ENCODE data around the gene PLCXD1. TPM values are rescaled to one million over a fixed set of nuclear protein-coding genes. Genes with fewer than 3 reads are reported as not detected.
"Not testable (repeated sequence)": the region's sequence is repeated elsewhere in the genome, so short reads cannot be mapped to it uniquely, and the experiment has no call there.

PLCXD1 gene
- total RNA-seq, 1 donor from 2014 or later: 2.0 TPM

DNA sequence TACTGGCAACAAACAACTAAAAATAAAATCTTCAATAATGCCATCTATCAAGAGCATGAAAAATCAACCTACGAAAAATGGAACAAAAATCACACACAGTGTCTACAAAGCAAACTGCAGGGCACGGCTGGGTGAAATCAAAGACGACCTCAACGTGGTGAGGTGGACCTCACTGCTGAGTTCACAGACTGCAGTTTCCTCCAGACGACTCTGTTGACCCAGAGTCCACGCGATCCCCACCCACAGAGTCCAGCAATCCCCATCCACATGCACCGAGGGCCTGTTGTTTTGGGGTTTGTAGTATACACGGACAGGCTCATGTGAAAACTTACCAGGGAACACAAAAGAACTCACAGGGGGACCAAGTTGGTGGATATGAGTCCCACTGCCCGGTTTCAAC is 68.5 kb downstream of the PLCXD1 start:
- DNase-seq (ENCODE audit: low read depth): no peak

DNA sequence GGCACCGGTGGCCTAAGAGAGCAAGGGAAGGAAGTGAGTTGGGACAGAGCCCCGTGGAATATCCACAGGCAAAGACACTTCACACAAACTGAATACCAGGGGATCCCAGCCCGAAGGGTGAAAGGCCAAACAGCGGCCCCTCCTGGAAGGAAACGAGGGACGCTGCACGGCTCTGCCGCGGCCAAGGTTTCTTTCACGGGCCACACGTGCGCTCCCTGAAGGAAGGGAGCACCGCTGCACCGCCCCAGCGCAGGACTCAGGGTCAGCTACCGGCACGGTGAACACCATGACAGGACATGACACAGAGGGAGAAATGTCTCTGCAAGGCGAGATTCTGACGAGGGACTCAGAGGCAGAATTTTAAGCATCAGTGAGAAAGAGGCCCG is 69.0 kb downstream of the PLCXD1 start:
- no peak for DNase-seq (ENCODE audit: low read depth)

- no peak for DNase-seq (ENCODE audit: low read depth)
Observed at GRCh38 chrX:350534-351323, 69.5 kb downstream of the PLCXD1 start.

DNA sequence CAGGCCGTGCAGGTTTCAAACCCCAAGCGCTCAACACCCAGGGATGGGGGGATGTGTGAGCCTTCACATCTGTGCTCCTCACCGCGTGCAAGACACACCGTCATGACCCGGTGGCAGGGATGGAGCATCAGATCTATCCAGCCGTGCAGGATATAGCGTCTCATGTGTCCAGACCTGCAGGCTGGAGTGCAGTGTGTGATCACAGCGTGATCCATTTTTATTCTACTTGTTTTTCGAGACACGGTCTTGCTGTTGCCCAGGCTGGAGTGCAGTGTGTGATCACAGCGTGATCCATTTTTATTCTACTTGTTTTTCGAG is 70.1 kb downstream of the PLCXD1 start:
- DNase-seq (ENCODE audit: low read depth): not testable (repeated sequence)

DNA sequence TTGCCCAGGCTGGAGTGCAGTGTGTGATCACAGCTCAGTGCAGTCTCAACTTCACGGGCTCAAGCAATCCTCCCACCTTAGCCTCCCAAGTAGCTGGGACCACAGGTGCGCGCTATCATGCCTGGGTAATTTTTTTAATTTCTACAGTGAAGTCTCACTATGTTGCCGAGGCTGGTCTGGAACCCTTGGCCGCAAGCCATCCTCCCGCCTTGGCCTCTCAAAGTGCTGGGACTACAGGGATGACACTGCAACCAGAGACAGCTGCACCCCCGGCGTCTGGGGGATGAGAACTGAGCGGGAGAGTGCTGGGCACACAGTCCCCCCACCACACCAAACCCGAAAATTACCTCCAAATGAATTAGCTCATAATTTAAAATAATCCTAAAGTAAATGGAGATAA is 70.6 kb downstream of the PLCXD1 start:
- no peak for DNase-seq (ENCODE audit: low read depth)

GRCh38 chrX:352181-352580 is 71.0 kb downstream of the PLCXD1 start:
- DNase-seq (ENCODE audit: low read depth): no peak

GRCh38 chrX:352582-353314 is 71.6 kb downstream of the PLCXD1 start:
- DNase-seq (ENCODE audit: low read depth): no peak

Other genes with a start within 250 kb of the PLCXD1 start
- 78.7 and 82.3 TPM in 2 replicates for gene GTPBP6, start 37.4 kb downstream of the PLCXD1 start, total RNA-seq
- 207 and 226 TPM in 2 replicates for gene PPP2R3B, start 105.5 kb downstream of the PLCXD1 start, total RNA-seq

All from myocyte (in vitro differentiated cells).